Activated B cell treated with CpG ODN at 0.5 μM for 24 hours (primary cell): Measurements from ENCODE around the gene ATXN2L. TPM values are rescaled to one million over a fixed set of nuclear protein-coding genes. Genes with fewer than 3 reads are reported as not detected.

ENCODE experiments used
- ATAC-seq: fragments of 200-7000 bp; cut with Tn5 transposase; one replicate; pipeline ENCODE4 v1.10.0; 2021; ENCODE audit warnings: low read depth, mild to moderate bottlenecking, moderate library complexity
- CTCF ChIA-PET: fragments of 350-600 bp; sonication (Branson Sonifier 250); formaldehyde crosslinking; loops from one replicate; lab custom pipeline; 2021; ENCODE audit warnings: antibody characterized with exemption; lab: Charles Lee
- POLR2A ChIA-PET: fragments of 350-600 bp; sonication (Branson Sonifier 250); formaldehyde crosslinking; loops from one replicate; lab custom pipeline; 2021; ENCODE audit warnings: antibody characterized with exemption; lab: Charles Lee
- DNase-seq: peaks from one replicate; pipeline ENCODE4 v3.0.0; 2022
- H3K27ac Mint-ChIP-seq: one replicate; pipeline ENCODE4 v1.8.0; 2020; ENCODE audit warnings: mixed read lengths
- H3K27me3 Mint-ChIP-seq: one replicate; pipeline ENCODE4 v1.8.0; 2021; ENCODE audit warnings: mixed read lengths
- H3K36me3 Mint-ChIP-seq: one replicate; pipeline ENCODE4 v1.8.0; 2021; ENCODE audit warnings: low read depth, mixed read lengths
- H3K4me1 Mint-ChIP-seq: one replicate; pipeline ENCODE4 v1.8.0; 2021; ENCODE audit warnings: mixed read lengths
- H3K4me3 Mint-ChIP-seq: one replicate; pipeline ENCODE4 v1.8.0; 2020; ENCODE audit warnings: mild to moderate bottlenecking, mixed read lengths
- H3K9me3 Mint-ChIP-seq: one replicate; pipeline ENCODE4 v1.8.0; 2020; ENCODE audit warnings: mixed read lengths
- intact Hi-C: fragments of 100-400 bp; cut with micrococcal nuclease; formaldehyde crosslinking; loops from one replicate; pipeline ENCODE4 v1.15.1; 2024
- total RNA-seq: library from RNA; stranded (reverse); gene quantifications from 2 replicates; pipeline ENCODE4 v1.2.3, GENCODE V29; 2022
- TF ChIP-seq, protein P1 (sequence below): fragments of 200-600 bp; IDR thresholded peaks from one replicate; pipeline ENCODE4 v1.8.0; 2022; ENCODE audit warnings: antibody characterized with exemption, mild to moderate bottlenecking

Gene ATXN2L
- total RNA-seq, 1 donor from 2014 or later, result 335 TPM

DNA sequence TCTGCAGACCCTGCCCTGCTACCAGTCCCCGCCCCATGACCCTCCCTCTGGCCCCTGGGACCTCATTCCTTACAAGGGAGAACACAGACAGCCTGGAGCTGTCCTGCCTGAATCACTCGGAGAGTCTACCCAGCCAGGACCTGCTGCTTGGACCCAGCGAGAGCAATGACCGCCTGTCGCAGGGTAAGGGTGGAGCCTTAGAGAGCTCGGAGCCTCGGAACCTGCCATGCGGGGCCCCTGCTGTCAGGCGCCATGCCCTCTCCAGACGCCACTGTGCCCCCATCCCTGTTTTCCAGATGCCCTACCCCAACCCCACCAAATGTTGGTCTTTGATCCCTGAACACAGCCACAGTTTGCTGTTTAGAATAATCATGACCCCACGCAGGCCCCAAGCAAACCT is 46.4 kb downstream of the ATXN2L start:
- ATAC-seq (no peak), DNase-seq (no peak)
- peaks cover 72% of the 10 kb centered on the region for H3K36me3 Mint-ChIP-seq
- no peaks in the 10 kb centered on the region for H3K27me3 Mint-ChIP-seq
- peaks cover 16% of the 10 kb centered on the region for H3K4me1 Mint-ChIP-seq
- no peaks in the 10 kb centered on the region for H3K9me3 Mint-ChIP-seq
- TF ChIP-seq, protein P1, sequence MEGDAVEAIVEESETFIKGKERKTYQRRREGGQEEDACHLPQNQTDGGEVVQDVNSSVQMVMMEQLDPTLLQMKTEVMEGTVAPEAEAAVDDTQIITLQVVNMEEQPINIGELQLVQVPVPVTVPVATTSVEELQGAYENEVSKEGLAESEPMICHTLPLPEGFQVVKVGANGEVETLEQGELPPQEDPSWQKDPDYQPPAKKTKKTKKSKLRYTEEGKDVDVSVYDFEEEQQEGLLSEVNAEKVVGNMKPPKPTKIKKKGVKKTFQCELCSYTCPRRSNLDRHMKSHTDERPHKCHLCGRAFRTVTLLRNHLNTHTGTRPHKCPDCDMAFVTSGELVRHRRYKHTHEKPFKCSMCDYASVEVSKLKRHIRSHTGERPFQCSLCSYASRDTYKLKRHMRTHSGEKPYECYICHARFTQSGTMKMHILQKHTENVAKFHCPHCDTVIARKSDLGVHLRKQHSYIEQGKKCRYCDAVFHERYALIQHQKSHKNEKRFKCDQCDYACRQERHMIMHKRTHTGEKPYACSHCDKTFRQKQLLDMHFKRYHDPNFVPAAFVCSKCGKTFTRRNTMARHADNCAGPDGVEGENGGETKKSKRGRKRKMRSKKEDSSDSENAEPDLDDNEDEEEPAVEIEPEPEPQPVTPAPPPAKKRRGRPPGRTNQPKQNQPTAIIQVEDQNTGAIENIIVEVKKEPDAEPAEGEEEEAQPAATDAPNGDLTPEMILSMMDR, result no peak
- no peak overlapping the region for H3K4me3 Mint-ChIP-seq
- ChIA-PET POLR2A (interaction anchor here (0.5 kb wide), 1 partner anchor 16 kb away, joined by 4 read pairs; no protein-coding TSS in a partner anchor), CTCF (interaction anchor here (1.7 to 2.4 kb wide), 2 partner anchors 74 to 76 kb away, joined by 5 to 18 read pairs; no protein-coding TSS in a partner anchor)
- H3K27ac Mint-ChIP-seq, result no peak overlapping the region
- intact Hi-C loops, result no loop called here

DNA sequence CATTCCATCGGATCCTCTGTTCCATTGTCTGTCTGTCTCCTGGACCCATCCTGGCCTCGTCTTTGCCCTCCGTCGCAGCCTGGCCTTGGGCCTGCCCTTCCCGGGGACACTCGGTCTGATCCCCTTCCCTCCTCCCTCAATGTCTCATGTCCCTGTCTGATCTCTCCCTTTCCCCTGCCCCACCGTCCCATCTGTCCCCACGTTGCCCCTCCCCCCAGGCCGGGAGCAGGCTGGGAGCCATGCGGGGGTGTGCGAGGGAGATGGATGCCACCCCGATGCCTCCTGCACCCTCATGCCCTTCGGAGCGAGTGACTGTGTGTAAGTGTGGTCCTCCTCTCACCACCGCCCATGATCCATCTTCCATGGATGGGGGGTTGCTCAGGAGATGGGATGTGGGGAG is 50.2 kb downstream of the ATXN2L start:
- DNase-seq, result no peak
- no peak overlapping the region for H3K4me3 Mint-ChIP-seq
- no peak for ATAC-seq
- intact Hi-C loops, result loop anchor here (1.0 kb wide), 1 partner anchor 72 kb away; no protein-coding TSS in a partner anchor
- ChIA-PET CTCF (interaction anchor here (1.4 to 5.4 kb wide), 4 partner anchors 51 to 78 kb away, joined by 3 to 60 read pairs (median 7); partner anchors contain the start of genes CD19 and NFATC2IP), POLR2A (interaction anchor here (0.6 to 2.3 kb wide), 3 partner anchors 10 to 72 kb away, joined by 4 to 7 read pairs (median 6); partner anchors contain the start of gene SH2B1)
- H3K4me1 Mint-ChIP-seq, result peaks cover 2% of the 10 kb centered on the region
- no peak overlapping the region for H3K27ac Mint-ChIP-seq
- TF ChIP-seq, protein P1, result no peak
- peaks cover 51% of the 10 kb centered on the region for H3K36me3 Mint-ChIP-seq
- H3K9me3 Mint-ChIP-seq, result no peaks in the 10 kb centered on the region
- no peaks in the 10 kb centered on the region for H3K27me3 Mint-ChIP-seq

DNA sequence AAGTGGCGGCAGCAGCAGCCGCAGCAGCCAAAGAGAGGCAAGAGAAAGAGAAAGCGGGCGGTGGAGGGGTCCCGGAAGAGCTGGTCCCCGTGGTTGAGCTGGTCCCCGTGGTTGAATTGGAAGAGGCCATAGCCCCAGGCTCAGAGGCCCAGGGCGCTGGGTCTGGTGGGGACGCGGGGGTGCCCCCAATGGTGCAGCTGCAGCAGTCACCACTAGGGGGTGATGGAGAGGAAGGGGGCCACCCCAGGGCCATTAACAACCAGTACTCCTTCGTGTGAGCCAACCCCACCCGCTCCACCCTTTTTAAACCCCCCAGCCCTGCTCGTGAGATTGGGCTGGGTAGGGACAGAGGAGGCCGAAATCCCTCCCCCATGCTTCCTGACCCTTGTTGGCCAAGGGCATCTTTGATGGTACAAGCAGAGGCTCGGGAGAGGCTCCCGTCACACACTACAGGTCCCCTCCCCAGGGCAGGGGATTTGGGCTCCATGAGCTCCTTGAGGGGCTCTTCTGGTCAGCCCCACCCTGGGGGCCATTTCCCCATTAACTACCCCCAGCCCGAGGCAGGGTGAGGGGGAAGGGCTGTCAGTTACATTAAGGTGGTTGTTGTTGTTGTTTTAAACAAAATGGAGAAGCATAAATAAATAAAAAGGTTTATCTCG is 50.9 kb downstream of the ATXN2L start:
- Mint-ChIP-seq H3K36me3 (peaks cover 48% of the 10 kb centered on the region), H3K9me3 (no peaks in the 10 kb centered on the region), H3K27me3 (no peaks in the 10 kb centered on the region), H3K4me3 (no peak overlapping the region), H3K27ac (no peak overlapping the region), H3K4me1 (peaks cover 2% of the 10 kb centered on the region)
- intact Hi-C loops, result loop anchor here (1.0 kb wide), 1 partner anchor 72 kb away; no protein-coding TSS in a partner anchor
- TF ChIP-seq, protein P1, result no peak
- ChIA-PET POLR2A (interaction anchor here (0.5 to 2.3 kb wide), 5 partner anchors 10 to 72 kb away, joined by 3 to 7 read pairs (median 4); partner anchors contain the start of genes SH2B1 and TUFM), CTCF (interaction anchor here (1.3 to 5.4 kb wide), 6 partner anchors 11 to 77 kb away, joined by 3 to 60 read pairs (median 4); partner anchors contain the start of genes CD19 and NFATC2IP)
- ATAC-seq (peak; percentile 92), DNase-seq (peak; percentile 53)

DNA sequence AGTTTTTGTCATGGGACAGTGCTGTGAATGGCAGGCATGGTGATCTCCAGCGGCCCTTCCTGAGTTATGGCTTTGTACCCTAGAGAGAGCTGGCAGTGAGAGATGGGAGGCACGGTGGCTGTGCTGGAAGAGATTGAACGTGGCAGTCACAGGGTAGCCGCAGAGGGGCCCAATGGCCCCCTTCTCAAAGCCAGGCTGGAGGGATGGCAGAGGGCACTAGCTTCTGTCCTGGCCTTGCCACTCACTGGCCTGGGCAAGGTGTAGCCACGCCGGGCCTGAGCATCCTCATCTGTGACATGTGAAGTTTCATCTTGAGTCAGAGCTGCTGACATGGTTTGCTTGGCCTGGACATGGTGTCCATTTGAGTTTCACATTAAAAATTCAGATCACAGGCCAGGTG is 51.6 kb downstream of the ATXN2L start:
- Mint-ChIP-seq H3K4me1 (peaks cover 7% of the 10 kb centered on the region), H3K27ac (no peak overlapping the region), H3K9me3 (no peaks in the 10 kb centered on the region), H3K36me3 (peaks cover 41% of the 10 kb centered on the region), H3K4me3 (no peak overlapping the region), H3K27me3 (no peaks in the 10 kb centered on the region)
- ChIA-PET CTCF (interaction anchor here (1.3 to 5.4 kb wide), 6 partner anchors 11 to 76 kb away, joined by 3 to 60 read pairs (median 4); partner anchors contain the start of genes CD19 and NFATC2IP), POLR2A (interaction anchor here (2.2 to 2.3 kb wide), 2 partner anchors 11 to 71 kb away, joined by 6 to 7 read pairs; partner anchors contain the start of gene SH2B1)
- TF ChIP-seq, protein P1, result no peak
- ATAC-seq, result no peak
- intact Hi-C loops, result no loop called here
- no peak for DNase-seq
